ENCODE results near the gene TMEM14A.

The TMEM14A gene

GRCh38 chr6:52636830-52637229 is 34.1 kb upstream of the TMEM14A start:
- no peak for DNase-seq (ENCODE audit: low read depth)
- TF ChIP-seq CTCF (conservative IDR thresholded peaks at IDR 0.05; ENCODE audit: low read depth, low read length), result no peak
- no peak overlapping the region for H3K4me3 ChIP-seq (ENCODE audit: low read length)

GRCh38 chr6:52639493-52639892 is 31.4 kb upstream of the TMEM14A start:
- no peak for DNase-seq (ENCODE audit: low read depth)
- no peak for TF ChIP-seq CTCF (conservative IDR thresholded peaks at IDR 0.05; ENCODE audit: low read depth, low read length)
- no peak overlapping the region for H3K4me3 ChIP-seq (ENCODE audit: low read length)

GRCh38 chr6:52640170-52640569 is 30.7 kb upstream of the TMEM14A start:
- no peak overlapping the region for H3K4me3 ChIP-seq (ENCODE audit: low read length)
- DNase-seq (ENCODE audit: low read depth), result no peak
- TF ChIP-seq CTCF (conservative IDR thresholded peaks at IDR 0.05; ENCODE audit: low read depth, low read length), result no peak

GRCh38 chr6:52640916-52641315 is 30.0 kb upstream of the TMEM14A start:
- H3K4me3 ChIP-seq (ENCODE audit: low read length), result no peak overlapping the region
- no peak for TF ChIP-seq CTCF (conservative IDR thresholded peaks at IDR 0.05; ENCODE audit: low read depth, low read length)
- DNase-seq (ENCODE audit: low read depth), result no peak

- no peak for TF ChIP-seq CTCF (conservative IDR thresholded peaks at IDR 0.05; ENCODE audit: low read depth, low read length)
Observed at GRCh38 chr6:52641388-52641787, 29.5 kb upstream of the TMEM14A start.

GRCh38 chr6:52641826-52642225 is 29.1 kb upstream of the TMEM14A start:
- TF ChIP-seq CTCF (conservative IDR thresholded peaks at IDR 0.05; ENCODE audit: low read depth, low read length), result no peak
- H3K4me3 ChIP-seq (ENCODE audit: low read length), result no peak overlapping the region
- no peak for DNase-seq (ENCODE audit: low read depth)

More at GRCh38 chr6:52641388-52641787, 29.5 kb upstream of the TMEM14A start:
- DNase-seq (ENCODE audit: low read depth), result no peak
- no peak overlapping the region for H3K4me3 ChIP-seq (ENCODE audit: low read length)

- TF ChIP-seq CTCF (conservative IDR thresholded peaks at IDR 0.05; ENCODE audit: low read depth, low read length), result no peak
- no peak overlapping the region for H3K4me3 ChIP-seq (ENCODE audit: low read length)
- no peak for DNase-seq (ENCODE audit: low read depth)
Observed at GRCh38 chr6:52642368-52642767, 28.5 kb upstream of the TMEM14A start.

Measured in retinal pigment epithelial cell (primary cell).